Endothelial cell of umbilical vein (primary cell): ENCODE measurements around the gene PLEKHM2. TPM values are rescaled to one million over a fixed set of nuclear protein-coding genes. Genes with fewer than 3 reads are reported as not detected.

ENCODE experiments used
- BruUV-seq: library from RNA; stranded (reverse); fragments of 400-500 nt; replicated peaks from 2 replicates; lab custom pipeline; 2021; lab: Mats Ljungman, UMichigan
- CTCF ChIA-PET: fragments of 300-600, 350-600 bp; sonication (Branson Sonifier 250); formaldehyde crosslinking; loops from one replicate; lab custom pipeline; 2021; ENCODE audit warnings: antibody characterized with exemption, inconsistent platforms; lab: Charles Lee
- POLR2A ChIA-PET: fragments of 300-600, 350-600 bp; sonication (Branson Sonifier 250); formaldehyde crosslinking; loops from one replicate; lab custom pipeline; 2021; ENCODE audit warnings: antibody characterized with exemption, inconsistent platforms; lab: Charles Lee
- DNase-seq: peaks from one replicate; pipeline ENCODE4 v3.0.0-alpha.2; 2011; ENCODE audit warnings: low read depth, low spot score
- FAIRE-seq: peaks from 2 replicates; lab custom pipeline; 2011; peaks lifted over from hg19 to GRCh38; lab: Jason Lieb, UNC
- H2AFZ ChIP-seq: 2 replicates; pipeline ENCODE4 v1.6.0; 2012; ENCODE audit warnings: low read depth, low read length, control low read depth, inconsistent platforms
- H3K27ac ChIP-seq: 2 replicates; pipeline ENCODE4 v1.5.1; 2011; ENCODE audit warnings: low read depth, mild to moderate bottlenecking, control low read depth, low read length, moderate library complexity; ENCODE audit not compliant: insufficient read depth
- H3K27me3 ChIP-seq, 2 experiments: 2 replicates each; pipeline versions ENCODE4 v1.6.0 to v1.6.1; 2011; ENCODE audit warnings: low read length in 2 of 2, mixed read lengths in 1 of 2; ENCODE audit not compliant: control insufficient read depth in 2 of 2, insufficient read depth in 2 of 2
- H3K36me3 ChIP-seq, 2 experiments: 2 replicates in 1 of 2; 3 replicates in 1 of 2; pipeline ENCODE4 v1.5.1; 2011; ENCODE audit warnings: low read length in 2 of 2, mild to moderate bottlenecking in 1 of 2, moderate library complexity in 1 of 2; ENCODE audit not compliant: control insufficient read depth in 2 of 2, insufficient read depth in 2 of 2; ENCODE audit errors: extremely low read depth in 1 of 2
- H3K4me1 ChIP-seq: 3 replicates; pipeline ENCODE4 v1.5.1; 2011; ENCODE audit warnings: mild to moderate bottlenecking, low read length; ENCODE audit not compliant: control insufficient read depth, insufficient read depth; ENCODE audit errors: extremely low read depth
- H3K4me2 ChIP-seq: 2 replicates; pipeline ENCODE4 v1.6.1; 2011; ENCODE audit warnings: low read length, control low read depth, mixed read lengths; ENCODE audit not compliant: insufficient read depth
- H3K4me3 ChIP-seq, 3 experiments: fragments of 200-600 bp in 1 of 3; sonication (generic), shearing (Covaris generic) in 1 of 3; replicated peaks in 1 of 3; 2 replicates each; pipeline ENCODE4 v1.5.1; 2011 to 2016; ENCODE audit warnings: control low read depth in 3 of 3, low read length in 3 of 3, mild to moderate bottlenecking in 2 of 3, inconsistent platforms in 1 of 3, low read depth in 1 of 3, moderate library complexity in 1 of 3; ENCODE audit not compliant: insufficient read depth in 1 of 3
- H3K79me2 ChIP-seq: 2 replicates; pipeline ENCODE4 v1.6.0; 2012; ENCODE audit warnings: low read length, inconsistent platforms; ENCODE audit not compliant: control insufficient read depth, insufficient read depth
- H3K9ac ChIP-seq: replicated peaks from 2 replicates; pipeline ENCODE3; 2011; ENCODE audit warnings: low read length, control low read depth; ENCODE audit not compliant: insufficient read depth; ENCODE audit errors: extremely low read depth
- H3K9me1 ChIP-seq: replicated peaks from 3 replicates; pipeline ENCODE4 v1.6.0; 2011; ENCODE audit warnings: mild to moderate bottlenecking, low read length; ENCODE audit not compliant: control insufficient read depth, insufficient read depth; ENCODE audit errors: extremely low read depth
- H3K9me3 ChIP-seq: replicated peaks from 2 replicates; pipeline ENCODE4 v1.5.1; 2012; ENCODE audit warnings: low read length, inconsistent platforms; ENCODE audit not compliant: control insufficient read depth, insufficient read depth
- H4K20me1 ChIP-seq: replicated peaks from 2 replicates; pipeline ENCODE3; 2011; ENCODE audit warnings: mild to moderate bottlenecking, low read length; ENCODE audit not compliant: control insufficient read depth, insufficient read depth; ENCODE audit errors: extremely low read depth
- CTCF ChIP-seq, 2 donors: IDR thresholded peaks; 1 replicate in 1 of 2; 2 replicates in 1 of 2; pipeline ENCODE4 v1.5.1; 2011; ENCODE audit warnings: low read length in 2 of 2, mild to moderate bottlenecking in 2 of 2, moderate library complexity in 2 of 2, control low read depth in 1 of 2, inconsistent platforms in 1 of 2, low read depth in 1 of 2; ENCODE audit not compliant: insufficient read depth in 1 of 2; ENCODE audit errors: extremely low read depth in 1 of 2
- EZH2 ChIP-seq: IDR thresholded peaks from 2 replicates; pipeline ENCODE4 v1.6.1; 2012; ENCODE audit warnings: borderline replicate concordance, low read depth, mild to moderate bottlenecking, moderate library complexity, low read length, inconsistent platforms; ENCODE audit not compliant: severe bottlenecking
- FOS ChIP-seq: IDR thresholded peaks from 2 replicates; pipeline ENCODE4 v1.6.1; 2011; ENCODE audit warnings: mild to moderate bottlenecking, low read length, moderate library complexity, borderline replicate concordance; ENCODE audit not compliant: insufficient read depth
- GATA2 ChIP-seq: IDR thresholded peaks from 2 replicates; pipeline ENCODE4 v1.7.0; 2011; ENCODE audit warnings: low read depth, mild to moderate bottlenecking, moderate library complexity, mixed read lengths, low read length; ENCODE audit not compliant: insufficient read length, insufficient read depth
- JUN ChIP-seq: IDR thresholded peaks from 2 replicates; pipeline ENCODE4 v1.6.1; 2011; ENCODE audit warnings: borderline replicate concordance, low read depth; ENCODE audit not compliant: insufficient read length, insufficient read depth
- MAX ChIP-seq: IDR thresholded peaks from 2 replicates; pipeline ENCODE4 v1.6.1; 2011; ENCODE audit not compliant: insufficient read depth, insufficient read length
- MYC ChIP-seq: IDR thresholded peaks from one replicate; pipeline ENCODE4 v1.6.1; 2011; ENCODE audit warnings: mild to moderate bottlenecking, low read depth, low read length
- POLR2A ChIP-seq: IDR thresholded peaks from 2 replicates; pipeline ENCODE4 v1.6.1; 2012; ENCODE audit warnings: low read depth, mild to moderate bottlenecking, control low read depth, low read length
- POLR2AphosphoS5 ChIP-seq: IDR thresholded peaks from 2 replicates; pipeline ENCODE4 v1.6.1; 2012; ENCODE audit warnings: low read depth, mild to moderate bottlenecking, control low read depth, low read length, moderate library complexity; ENCODE audit not compliant: insufficient read depth
- dilution Hi-C: fragments of 300-500 bp; cut with MboI; formaldehyde crosslinking; loops from one replicate; pipeline ENCODE4 v1.15.0; 2019; ENCODE audit warnings: low sequenced_read_pairs; ENCODE audit not compliant: extremely low pct_ligation_motif_present
- intact Hi-C: fragments of 100-400 bp; cut with micrococcal nuclease; formaldehyde crosslinking; loops from one replicate; pipeline ENCODE4 v1.10.0; 2022
- polyA plus RNA-seq, 4 experiments: library from polyadenylated mRNA; depleted of rRNA in 3 of 4; stranded (reverse) in 3 of 4; unstranded in 1 of 4; fragments of >200 nt; gene quantifications; 2 replicates each; pipeline versions ENCODE4 v1.2.1 to v1.2.3, GENCODE V29; 2011 to 2012; ENCODE audit warnings: missing spikeins in 1 of 4
- total RNA-seq: library from RNA; stranded (reverse); gene quantifications from 2 replicates; pipeline ENCODE4 v1.2.3, GENCODE V29; 2021

Gene PLEKHM2
- total and polyA plus RNA-seq, 2 donors (not counting 3 experiments of a cell fraction or from before 2014, with no cell fraction given) = 60.6 to 67.5 TPM

- CTCF ChIA-PET = no interaction called here
- FAIRE-seq = no peak
- dilution Hi-C loops = no loop called here
Measured at GRCh38 chr1:15706751-15707150, 22.6 kb downstream of the PLEKHM2 start.

More at GRCh38 chr1:15706751-15707150, 22.6 kb downstream of the PLEKHM2 start:
- peaks cover 30% of the 10 kb centered on the region for H3K79me2 ChIP-seq
- no peak for TF ChIP-seq JUN
- TF ChIP-seq FOS = no peak
- no peak for TF ChIP-seq POLR2A
- TF ChIP-seq GATA2 = no peak
- TF ChIP-seq MAX = no peak
- no peak for TF ChIP-seq POLR2AphosphoS5
- no peak for TF ChIP-seq CTCF (IDR thresholded peaks at IDR 0.05; ENCODE audit: extremely low read depth in 1 of 2, insufficient read depth in 1 of 2, low read depth in 1 of 2, low read length in 2 of 2)
- no peak for TF ChIP-seq EZH2
- TF ChIP-seq MYC = no peak
- no peaks in the 10 kb centered on the region for H3K27me3 ChIP-seq
- no peak overlapping the region for H3K27ac ChIP-seq
- peaks cover 0 to 4% of the 10 kb centered on the region in 2 experiments for H3K36me3 ChIP-seq
- POLR2A ChIA-PET = no interaction called here
- no peak overlapping the region for H3K4me3 ChIP-seq
- H2AFZ ChIP-seq = no peak overlapping the region
- no peaks in the 10 kb centered on the region for H3K4me1 ChIP-seq
- H3K9ac ChIP-seq = no peak overlapping the region
- no peak overlapping the region for H3K4me2 ChIP-seq
- H3K9me1 ChIP-seq = no peaks in the 10 kb centered on the region
- no peak for DNase-seq
- no peaks in the 10 kb centered on the region for H4K20me1 ChIP-seq
- BruUV-seq = no TSS peak
- H3K9me3 ChIP-seq = no peaks in the 10 kb centered on the region
- intact Hi-C loops = no loop called here
